GM20000 (cell line): ENCODE data around the gene USP2.

Experiments
- DNase-seq: peaks from one replicate; pipeline ENCODE4 v3.0.0; 2012; ENCODE audit warnings: low spot score
- TF ChIP-seq, protein P1 (sequence below): IDR thresholded peaks from 2 replicates; pipeline ENCODE4 v1.5.1; 2012; ENCODE audit warnings: mild to moderate bottlenecking, control low read depth; ENCODE audit errors: extremely low read depth, missing control alignments

The USP2 gene

DNA sequence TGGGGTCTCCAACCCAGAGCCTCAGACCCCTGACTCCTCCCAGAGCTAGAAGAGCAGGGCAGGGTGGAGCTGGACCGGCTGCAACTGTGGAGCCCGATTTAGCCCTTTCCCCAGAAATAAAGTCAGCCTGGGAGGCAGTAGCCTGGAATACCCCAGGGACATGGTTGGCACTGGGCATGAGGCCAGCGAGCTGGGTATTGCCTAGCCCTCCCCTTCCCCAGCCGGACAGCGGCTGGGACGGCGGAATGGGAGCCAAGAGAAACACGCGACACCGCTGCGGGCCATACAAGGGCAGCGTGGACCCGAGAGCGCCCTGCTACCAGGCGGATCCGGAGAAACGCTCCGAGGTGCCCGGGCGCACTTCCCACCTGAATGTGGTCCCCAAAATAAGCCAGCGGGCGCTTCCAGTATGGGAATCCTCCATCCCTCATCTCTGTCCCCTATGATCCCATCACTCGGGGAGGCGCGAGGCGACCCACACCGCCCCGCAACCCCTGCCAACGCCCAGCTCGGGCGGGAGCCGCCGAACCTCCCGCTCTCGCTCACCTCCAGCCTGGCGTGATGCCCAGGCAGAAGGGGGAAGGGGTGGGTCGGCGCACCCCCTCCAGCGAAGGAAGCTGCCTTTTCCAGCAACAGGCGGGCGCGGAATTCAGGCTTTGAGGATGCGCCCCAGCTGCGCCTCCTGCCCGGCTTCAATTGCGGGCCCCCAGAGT lies 65.3 kb downstream of the USP2 start:
- DNase-seq = no peak
- TF ChIP-seq, protein P1, sequence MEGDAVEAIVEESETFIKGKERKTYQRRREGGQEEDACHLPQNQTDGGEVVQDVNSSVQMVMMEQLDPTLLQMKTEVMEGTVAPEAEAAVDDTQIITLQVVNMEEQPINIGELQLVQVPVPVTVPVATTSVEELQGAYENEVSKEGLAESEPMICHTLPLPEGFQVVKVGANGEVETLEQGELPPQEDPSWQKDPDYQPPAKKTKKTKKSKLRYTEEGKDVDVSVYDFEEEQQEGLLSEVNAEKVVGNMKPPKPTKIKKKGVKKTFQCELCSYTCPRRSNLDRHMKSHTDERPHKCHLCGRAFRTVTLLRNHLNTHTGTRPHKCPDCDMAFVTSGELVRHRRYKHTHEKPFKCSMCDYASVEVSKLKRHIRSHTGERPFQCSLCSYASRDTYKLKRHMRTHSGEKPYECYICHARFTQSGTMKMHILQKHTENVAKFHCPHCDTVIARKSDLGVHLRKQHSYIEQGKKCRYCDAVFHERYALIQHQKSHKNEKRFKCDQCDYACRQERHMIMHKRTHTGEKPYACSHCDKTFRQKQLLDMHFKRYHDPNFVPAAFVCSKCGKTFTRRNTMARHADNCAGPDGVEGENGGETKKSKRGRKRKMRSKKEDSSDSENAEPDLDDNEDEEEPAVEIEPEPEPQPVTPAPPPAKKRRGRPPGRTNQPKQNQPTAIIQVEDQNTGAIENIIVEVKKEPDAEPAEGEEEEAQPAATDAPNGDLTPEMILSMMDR = no peak

DNA sequence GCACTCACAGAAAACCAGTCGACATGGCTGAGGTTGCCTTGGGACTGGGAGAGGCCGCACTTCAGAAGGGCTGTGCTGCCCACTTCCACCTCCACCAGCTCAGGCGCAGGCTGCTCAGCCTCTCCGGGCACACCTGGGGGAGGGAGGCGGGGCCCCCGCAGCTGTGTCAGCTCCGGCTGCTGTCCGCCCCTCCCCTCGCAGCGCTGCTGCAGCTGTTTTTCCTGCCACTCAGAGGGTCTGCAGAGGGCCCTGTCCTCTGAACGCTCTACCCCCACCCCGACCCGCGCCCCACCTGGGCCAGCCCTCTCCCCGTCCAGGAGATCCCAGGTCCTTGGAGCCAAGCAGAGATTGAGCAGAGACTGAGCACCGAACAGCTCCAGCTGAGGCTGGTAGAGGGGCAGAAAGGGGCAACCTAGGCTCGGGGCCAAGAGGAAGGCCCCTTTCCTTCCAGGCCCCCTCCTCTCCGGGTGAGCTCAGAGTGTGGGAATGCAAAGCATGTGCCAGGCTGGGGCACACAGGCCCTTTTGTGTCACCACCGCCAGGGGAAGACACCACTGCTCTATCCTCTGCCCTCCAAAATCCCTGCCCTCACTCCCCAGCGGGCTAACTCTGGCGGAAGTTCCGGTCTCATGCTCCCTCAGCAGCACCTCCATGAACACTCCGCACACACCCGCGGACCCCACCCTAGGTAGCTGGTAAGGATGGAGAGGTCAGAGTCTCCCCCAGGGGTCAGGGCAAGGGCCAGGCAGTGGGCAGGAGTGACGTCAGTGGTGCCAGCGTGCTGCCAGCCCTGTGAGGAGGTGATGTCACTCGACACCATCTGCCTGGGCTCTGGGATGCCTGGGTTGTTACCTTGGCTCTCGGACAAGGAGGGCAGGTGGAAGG lies 66.1 kb downstream of the USP2 start:
- peak; percentile 73 for DNase-seq
- TF ChIP-seq, protein P1 = no peak

DNA sequence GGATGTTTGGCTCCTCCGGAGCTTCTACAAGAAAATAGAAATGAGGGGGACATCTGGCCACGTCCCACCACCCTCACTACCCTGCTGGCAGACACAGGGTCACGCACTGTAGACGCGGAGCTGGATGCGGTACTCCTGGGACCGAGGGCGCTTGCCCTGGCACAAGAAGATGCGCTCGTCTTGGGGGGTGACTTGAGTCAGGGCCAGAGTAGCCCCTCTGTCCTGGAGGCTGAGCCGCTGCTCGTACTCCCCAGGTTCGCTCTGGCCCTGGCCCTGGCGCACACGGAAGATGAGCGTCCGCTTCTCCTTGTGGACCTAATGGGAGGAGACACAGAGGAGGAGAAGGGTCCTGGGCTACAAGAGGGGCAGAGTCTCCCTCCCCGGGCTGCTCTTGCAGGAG lies 66.8 kb downstream of the USP2 start:
- no peak for DNase-seq
- TF ChIP-seq, protein P1 = no peak

DNA sequence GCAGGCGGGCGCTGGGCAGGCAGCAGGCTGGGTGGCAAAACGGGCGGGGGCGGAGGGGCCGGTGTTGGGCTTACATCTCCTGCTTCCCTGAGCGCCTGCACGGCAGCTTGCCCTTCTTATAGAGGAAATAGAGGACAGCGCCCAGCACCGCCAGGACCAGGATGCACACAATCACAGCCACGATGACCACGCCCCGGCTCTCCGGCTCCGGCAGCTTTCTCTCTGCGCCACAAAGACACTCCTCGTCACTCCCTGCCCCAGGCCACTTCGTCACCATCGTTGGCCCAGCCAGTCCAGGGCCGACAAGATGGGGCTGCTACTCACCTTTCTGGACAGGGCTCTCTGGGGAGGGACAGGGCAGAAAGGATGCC lies 70.8 kb downstream of the USP2 start:
- no peak for DNase-seq
- TF ChIP-seq, protein P1 = no peak

DNA sequence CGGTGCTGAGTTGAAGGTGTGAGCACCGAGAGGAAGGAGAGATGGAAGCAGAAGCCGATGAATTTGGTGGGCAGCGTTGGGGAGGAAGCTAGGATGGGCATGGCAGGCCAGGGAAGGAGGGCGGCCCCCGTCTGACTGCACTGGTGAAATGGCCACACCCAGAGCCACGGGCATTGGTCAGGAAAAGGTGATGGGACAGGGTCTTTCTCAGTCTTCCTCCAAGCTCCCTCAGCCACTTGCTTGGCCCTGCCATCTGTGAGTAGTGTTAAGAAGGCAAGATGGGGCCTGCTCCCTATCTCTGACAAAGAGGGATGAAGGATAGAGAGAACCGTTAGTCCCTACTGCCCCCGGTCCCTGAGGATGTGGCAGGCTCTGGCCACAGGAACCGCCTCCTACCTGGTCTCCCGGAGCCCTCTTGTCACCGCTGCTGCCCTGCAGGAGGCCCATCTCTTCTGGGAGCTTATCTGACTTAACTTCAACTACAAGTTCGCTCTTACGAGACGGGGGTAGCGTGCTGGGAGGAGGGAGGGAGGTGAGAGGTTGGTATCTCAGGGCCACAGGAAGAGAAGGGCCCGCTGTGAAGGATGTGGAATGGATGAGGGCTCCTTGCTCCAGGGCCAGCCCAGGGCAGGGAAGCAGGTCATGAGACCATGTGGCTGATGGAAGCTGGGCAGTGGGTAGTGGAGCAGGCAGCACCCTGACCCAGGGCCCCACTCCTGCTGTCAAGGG lies 71.4 kb downstream of the USP2 start:
- DNase-seq = no peak
- TF ChIP-seq, protein P1 = no peak

DNA sequence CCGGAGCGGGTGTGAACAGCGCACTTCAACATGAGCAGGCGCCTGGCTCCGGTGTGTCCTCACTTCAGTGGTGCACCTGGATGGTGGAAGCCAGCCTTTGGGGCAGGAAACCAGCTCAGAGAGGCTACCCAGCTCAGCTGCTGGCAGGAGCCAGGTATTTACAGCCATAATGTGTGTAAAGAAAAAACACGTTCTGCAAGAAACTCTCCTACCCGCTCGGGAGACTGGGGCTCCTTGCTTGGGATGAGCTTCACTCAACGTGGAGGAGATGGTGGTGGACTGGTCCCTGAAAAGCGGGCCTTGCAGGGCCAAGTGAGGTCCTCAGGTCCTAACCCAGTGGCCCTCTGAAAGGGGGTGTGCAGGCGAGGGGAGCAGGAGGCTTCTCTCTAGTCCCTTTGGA lies 72.1 kb downstream of the USP2 start:
- TF ChIP-seq, protein P1 = no peak
- no peak for DNase-seq

DNA sequence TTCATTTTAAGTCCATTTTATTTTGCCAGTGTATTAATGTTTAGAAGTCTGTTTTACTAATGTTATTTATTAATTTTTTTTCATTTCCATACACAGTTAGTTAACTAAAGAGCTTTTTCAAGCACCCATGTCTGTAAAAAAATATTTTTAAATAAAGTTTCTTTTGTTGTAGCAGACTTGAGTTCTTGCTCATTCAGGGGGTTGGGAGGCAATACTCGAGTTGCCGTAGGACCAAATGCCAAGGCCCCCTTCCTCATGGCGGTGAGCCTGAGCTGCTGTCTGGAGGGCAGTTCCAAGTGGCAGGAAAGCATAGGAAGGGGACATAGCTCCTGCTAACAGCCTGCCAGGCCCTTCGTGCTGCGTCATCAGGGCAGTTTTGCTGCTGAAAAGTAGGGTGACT lies 73.5 kb downstream of the USP2 start:
- TF ChIP-seq, protein P1 = no peak
- no peak for DNase-seq
